Stimulated activated CD8-positive, alpha-beta memory T cell treated with anti-CD3 and anti-CD28 coated beads, Interleukin-12 subunit alpha, Interleukin-12 subunit beta, amount 100 ng/mL, for 24 hours (primary cell): ENCODE measurements around the gene SYK.

Experiments
- DNase-seq: peaks from one replicate; pipeline ENCODE4 v3.0.0-alpha.2; 2020; ENCODE audit errors: extremely low read depth

Gene SYK

DNA sequence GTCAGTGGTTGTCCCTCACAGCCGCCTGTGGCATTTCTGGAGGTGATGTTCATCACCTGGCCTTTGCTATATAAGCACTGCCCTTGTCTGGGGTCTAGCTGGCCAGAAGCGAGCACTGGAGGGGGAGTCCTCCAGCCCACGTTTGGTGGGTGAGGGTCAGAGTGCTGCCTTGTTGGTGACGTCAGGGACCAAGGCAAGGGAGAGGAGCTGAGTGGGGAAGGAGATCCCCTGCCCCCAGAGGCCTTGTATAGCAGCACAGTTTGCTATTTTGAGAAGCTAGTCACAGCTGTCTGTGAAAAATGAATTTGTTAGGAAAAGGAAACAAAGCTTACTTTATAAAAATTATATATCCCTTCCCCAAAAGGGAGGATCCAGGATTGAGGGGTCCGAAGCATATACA lies 49.8 kb downstream of the SYK start:
- DNase-seq: no peak

DNA sequence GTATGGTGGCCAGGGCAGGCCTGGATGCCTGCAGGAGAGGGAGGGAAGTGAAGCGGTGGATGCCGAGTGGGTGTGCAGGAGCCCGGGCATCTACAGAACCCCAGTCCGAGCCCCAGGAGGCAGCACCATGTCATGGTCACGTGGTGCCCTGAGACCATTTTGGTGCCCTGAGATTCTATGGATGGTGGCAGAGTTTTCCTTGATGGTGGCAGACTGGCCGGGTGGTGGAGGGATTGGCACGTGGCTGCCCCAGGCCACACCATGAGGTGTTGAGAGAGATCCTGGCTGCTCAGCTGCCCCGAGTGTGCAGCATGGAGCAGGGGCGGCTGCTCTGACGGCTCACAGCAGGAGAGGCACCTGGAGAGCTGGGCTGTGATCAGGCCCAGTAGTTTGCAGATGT lies 52.3 kb downstream of the SYK start:
- DNase-seq: no peak

DNA sequence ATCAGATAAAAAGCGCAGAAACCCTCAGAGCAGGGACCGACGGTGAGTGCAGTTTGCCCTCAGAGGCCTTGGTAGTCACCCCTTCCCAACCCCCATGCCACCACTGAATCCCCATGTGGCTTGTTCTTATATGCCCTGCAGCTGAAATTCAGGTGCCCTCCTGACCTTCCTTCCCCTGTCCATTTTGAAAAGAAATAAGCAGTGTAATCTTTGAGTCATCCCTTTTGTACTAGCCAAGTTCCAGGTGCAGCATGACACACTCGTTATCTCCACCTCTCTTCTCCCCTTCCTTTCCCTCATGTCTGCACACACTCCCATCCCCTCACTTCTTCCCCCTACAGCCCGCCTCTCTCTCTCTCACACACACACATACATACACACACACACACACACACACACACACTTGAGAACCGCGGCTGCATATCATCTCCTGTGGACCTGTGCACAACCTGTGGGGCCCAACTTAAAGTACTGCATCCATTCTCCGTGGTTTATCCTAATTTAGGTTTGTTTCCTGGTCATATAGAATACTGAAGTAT lies 53.1 kb downstream of the SYK start:
- no peak for DNase-seq

DNA sequence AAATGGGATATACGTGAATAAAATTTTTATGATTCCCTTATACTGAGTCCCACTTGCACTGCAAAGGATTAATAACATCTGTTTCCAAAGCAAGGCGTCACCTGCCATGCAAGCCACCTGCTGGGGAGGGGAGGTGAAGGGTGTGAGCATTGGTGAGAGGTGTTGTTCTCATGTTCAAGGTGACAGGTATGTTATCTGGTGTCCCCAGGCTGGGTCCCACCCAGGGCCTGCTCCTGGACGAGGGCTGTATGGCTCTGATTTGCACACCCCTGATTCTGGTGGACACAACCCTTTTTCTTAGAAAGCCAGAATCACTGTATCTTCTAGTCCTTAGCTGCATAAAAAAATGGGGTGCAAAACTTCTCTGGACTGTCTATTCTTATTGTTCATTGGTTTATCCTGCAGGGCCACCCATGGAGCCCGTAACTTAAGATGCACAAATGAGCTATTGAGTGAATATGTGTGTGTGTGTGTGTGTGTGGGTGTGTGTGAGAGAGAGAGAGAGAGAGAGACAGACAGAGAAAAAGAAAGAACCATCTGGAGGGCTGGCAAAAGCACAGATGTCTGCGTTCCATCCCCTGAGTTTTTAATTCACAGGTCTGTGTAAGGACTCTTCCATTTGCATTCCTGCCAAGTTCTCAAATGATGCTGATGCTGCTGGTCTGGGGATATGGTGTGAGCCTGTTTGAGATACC lies 53.7 kb downstream of the SYK start:
- no peak for DNase-seq

DNA sequence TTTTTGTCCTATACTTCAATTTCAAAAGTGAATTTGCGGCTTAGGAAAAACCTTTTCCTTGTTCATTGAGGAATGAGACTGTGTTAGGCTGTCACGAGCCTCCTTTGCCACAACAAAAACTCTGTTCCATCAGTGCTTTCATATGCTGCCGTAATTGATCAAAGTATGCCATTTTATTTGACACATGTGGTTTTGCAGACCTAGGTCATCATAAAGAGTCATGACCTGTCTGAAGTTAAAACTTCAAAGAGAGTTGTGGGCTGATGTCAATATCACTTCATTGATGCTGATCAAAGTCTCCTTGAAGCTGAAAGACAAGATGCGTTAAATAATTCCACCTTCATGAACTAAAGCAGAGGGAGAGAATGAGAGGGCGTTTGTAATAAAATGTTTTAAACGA lies 55.5 kb downstream of the SYK start:
- no peak for DNase-seq

DNA sequence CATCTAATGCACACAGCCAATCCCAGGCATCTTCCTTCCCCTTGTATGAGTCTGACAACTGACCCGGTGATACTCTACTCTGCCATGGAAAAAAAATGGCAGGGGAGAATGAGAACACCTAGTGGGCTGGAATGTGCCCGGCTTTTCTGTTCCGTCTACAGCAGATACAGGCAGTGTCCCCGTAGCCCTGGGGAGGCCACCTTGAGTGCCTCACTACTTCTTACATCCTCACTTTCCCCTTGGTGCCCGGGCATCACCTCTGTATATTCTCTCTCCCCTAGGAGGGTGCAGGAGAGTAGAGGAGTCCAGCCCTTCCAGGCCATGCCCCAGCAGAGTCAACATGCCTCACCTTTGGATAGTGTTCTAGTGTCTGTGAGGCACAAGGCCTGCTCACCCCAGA lies 56.2 kb downstream of the SYK start:
- DNase-seq: no peak

DNA sequence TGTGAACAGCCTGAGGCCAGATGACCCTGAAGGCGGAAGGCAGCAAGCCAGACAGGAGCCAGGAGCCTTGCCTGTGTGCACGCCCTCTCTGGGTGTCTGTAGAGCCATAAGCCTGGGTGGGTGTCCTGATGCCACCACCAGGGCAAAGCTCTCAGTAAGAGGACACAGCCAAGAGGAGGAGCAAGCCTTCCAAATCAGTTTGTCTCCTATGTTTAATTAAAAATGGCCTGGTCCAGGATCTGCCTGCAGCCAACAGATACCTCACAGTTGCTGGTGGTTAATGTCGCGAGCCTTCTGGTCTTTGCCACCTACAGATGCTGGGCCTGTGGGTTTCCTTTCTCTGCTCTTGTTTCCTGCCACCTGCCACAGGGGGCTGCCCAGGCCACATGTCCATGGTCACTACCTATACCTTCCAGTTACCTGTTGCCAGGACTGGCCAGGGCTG lies 56.9 kb downstream of the SYK start:
- no peak for DNase-seq

DNA sequence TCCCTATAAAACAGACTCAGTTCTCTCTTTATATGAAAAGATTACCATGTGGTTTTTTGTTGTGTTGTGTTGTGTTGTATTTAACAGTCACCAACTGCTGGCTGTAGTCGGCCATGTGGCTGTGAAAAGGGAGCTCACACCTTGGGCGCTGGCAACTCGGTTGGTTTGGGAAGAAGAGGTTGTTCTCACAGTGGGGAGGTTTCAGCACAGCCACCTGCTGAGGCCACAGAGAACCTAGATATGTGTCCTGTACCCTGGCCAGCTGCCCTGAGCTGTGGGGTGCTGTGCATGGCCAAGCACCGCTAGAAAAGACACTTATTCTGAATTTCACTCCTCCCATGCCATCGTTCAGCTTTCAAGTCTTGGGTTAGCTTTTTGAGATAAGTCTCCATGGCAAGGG lies 58.8 kb downstream of the SYK start:
- no peak for DNase-seq

DNA sequence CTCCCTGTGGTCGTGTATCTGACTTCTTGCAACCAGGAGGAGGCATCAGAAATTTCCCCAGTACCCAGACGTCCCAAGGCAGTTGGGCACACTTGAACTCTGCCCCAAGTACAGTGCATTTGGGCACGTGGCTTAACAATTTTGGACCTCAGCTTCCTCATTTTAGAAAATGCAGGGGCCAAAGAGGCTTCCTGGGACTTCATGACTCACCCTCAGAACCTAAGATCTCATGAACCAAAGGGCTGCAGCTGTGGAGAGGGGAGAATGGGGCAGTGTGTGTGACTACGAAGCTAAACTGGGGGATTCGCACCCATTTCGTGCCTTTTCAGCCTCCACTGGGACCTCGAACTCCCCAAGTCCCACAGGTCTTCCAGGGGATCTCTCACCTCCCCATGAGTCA lies 59.2 kb downstream of the SYK start:
- DNase-seq: no peak

DNA sequence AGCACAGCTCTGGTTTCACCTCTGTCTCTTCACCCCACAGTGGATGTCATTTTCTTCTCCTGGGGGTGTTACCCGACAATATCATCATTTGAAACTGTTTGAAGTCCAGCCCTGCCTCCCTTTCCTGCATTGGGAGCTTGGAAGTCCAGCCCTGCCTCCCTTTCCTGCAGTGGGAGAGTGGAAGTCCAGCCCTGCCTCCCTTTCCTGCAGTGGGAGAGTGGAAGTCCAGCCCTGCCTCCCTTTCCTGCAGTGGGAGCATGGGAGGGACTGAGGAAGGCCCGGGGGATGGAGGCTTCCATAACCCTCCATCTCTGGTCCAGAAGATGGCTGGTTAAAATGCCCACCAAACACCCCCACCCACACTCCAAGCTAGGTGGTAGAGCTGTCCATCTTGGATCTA lies 59.8 kb downstream of the SYK start:
- no peak for DNase-seq

DNA sequence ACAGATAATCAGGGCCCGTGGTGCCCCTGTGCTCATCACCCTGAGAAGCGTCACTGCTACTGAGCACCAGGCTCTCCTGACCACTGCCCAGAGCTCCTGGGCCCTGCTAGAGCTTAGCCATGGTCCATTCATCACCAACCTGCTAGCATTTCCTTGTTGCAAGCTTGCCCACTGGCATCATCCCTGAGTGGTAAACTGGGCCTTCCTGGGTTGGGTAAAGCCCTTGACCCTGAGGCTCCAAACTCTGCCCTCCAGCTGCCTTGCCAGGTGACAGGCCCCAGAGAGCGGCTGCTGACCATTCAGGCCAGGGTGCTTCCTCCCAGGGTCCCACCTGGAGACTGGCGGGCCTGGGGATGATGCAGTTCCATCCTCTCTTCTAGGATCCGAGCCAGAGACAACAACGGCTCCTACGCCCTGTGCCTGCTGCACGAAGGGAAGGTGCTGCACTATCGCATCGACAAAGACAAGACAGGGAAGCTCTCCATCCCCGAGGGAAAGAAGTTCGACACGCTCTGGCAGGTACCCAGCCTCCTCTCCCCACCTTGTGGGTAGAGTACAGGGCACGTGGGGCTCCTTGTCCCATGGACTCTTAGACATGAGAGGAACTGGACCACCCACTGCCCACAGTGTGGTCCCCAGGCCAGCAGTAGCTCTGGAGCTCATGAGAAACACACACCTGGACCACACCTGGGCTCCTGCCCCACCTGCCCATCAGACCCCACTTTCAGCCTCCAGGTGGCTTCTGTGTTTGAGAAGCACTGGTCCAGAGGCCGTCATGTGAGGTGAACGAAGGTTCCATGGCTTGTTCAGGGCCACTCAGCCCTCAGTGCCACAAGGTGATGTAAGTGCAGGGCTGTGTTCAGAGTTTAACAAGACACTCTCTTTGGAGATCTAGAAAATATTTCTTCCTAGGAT lies 60.5 kb downstream of the SYK start:
- DNase-seq: no peak

DNA sequence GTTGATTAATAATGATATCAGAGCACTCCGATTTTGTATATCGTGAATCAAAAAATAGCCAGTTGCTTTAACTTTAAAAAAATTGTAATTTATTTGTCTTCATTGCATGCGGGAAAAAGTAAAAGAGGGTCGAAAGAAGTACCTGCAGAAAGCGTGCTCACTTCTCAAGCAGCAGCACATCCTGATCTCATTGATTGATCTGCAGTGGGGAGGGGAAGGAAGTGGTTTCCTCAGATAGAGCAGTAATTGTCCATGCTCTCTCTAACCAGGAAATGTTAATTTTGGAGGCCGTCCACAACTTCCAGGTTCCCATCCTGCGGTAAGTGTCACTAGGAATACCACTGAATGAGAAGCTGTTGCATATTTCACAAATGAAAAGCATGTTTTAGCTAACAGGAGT lies 63.2 kb downstream of the SYK start:
- DNase-seq: no peak

DNA sequence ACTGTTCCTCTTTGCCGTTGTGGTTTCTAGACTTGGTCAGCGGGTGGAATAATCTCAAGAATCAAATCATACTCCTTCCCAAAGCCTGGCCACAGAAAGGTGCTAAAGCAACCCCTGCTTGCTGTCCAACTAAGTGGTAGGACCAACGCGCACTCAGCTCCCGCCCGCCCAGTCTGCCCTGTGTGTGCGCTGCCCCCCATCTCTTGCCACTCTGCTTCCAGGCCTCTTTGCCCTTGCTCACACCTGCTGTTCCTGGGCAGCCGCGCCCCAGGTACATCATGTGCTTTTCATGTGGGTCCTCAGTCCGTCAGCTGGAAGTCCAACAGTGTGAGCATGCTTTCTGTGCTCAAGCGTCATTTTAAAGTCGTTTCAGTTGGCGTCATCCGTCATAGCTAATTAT lies 65.5 kb downstream of the SYK start:
- DNase-seq: no peak

DNA sequence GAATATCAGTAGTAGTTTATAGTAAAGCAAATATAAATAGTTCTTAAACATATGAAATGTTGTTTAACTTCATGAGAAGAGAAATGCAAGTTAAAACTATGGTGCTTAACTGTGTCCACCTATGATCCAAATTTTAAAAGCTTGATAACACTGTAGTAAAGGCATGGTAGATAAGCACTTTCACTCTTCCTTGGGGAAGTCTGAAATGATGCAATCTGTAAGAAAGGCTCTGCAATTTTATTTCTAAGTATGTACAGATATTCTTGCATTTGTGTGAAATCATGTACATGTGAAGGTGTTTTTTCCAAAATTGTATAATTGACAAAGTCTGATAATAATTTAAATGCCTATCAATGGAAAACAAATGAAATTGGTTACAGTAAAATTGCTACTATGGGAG lies 66.9 kb downstream of the SYK start:
- DNase-seq: no peak

DNA sequence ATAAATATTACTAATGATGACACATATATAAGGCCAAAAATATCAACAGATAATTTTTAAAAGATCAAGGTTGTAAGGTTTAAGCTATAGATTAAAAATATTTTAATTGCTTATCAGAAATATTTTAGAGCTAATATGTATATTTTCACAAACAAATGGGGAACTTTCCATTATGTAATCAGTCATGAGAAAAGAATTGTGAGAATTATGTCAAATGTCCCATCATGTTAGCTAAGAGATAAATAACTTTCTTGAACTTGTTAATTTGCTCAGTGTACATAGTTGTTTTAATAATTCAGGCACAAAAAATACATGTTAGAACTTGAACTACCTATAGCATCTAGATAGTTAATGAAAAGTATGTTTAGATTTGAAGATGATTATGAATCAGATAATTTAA lies 67.7 kb downstream of the SYK start:
- DNase-seq: no peak

DNA sequence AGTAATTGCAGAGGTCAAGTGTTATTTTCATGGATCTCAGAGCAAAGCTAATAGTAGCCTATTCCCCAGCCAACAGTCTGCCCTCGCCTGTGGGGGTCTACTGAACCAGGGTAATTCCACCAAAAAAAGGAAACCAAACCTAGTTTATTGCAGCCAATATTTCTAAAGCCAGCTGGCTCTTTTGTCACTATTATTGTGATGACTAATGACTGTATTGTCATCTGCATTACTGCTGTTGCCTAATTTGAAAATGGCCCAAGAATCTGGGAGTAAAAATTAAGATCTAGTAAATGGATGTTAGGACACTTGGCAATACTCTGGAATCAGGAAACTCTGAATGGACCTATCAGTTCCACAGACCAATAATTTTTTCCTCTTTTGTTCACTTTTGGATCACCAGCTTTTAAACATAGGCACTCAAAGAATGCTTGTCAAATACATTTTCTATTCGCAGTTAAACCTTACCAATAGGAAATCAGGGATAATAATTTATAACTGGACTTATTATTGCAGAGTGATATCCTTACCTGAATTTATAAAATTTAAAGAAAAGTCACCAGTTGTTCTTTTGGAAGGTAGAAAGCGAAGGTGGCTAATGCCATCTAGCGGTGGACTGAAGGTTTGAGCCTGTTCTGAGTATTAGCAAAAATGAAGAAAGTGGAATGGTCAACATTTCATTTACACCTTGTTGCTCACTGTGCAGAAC lies 69.2 kb downstream of the SYK start:
- no peak for DNase-seq

DNA sequence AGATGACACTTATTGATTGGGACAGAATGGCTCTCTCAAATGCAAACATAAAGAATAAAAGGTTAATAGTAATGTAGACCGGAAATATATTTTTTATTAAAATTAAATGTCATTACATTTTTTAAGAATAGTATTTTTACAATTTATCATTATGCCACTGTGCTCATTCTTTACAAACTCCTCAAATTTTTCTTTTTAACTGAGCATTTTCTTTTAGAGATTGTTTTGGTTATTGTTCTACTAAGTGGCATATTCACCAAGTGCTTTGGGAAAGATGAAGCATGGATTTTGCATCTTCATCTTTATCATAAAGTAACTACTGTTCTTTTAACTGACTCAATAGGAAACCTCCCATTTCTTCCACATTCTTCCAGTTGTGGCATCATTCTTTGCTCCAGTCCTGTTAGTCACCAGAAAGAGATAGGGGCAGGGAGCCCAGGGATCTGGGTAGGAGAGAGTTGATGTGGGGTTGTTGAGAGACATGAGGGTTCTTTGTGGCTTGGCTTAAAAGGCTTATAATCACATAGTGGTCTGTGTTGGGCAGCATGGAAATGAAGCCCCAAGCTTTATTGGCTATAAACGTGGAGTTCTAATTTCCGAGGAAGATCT lies 69.8 kb downstream of the SYK start:
- no peak for DNase-seq

DNA sequence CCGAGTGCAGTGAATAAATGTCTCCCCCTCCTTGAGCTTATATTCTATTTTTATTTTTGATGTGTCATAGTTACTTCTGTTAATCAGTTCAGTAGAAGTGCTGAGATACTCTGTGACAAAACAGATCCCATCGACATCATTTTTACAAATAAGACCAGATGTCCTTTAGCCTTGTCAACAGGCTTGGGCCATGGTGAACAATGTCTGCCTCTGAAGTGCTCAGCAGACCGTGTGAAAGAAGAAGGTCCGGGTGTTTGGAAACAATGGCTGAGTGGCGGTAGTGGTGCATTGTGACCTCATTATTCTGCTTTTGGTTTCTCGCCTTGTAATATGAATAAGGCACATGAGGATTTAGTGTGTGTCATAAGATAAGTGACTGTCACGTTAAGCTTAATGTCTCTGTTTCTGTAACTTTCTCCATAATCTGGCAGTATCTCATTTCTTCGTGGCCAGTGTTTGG lies 71.2 kb downstream of the SYK start:
- no peak for DNase-seq

DNA sequence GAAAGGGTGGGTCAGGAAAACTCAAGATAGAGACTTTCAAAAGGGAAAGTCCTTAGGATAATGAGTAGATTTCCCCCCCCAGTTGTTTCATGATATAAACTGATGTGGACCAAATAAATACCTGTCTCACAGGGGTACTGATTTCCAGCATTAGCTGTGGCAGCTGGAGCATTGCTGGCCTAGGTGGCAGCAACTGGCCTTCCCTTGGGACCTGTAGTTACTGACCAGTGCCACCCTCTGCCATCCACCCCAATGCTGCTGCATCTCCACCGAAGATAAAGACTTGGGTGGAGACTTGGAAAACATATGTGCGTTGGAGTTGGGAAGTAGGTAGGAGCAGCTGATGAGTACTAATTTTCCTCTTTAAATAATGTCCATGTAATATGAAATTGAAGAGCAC lies 71.8 kb downstream of the SYK start:
- no peak for DNase-seq

DNA sequence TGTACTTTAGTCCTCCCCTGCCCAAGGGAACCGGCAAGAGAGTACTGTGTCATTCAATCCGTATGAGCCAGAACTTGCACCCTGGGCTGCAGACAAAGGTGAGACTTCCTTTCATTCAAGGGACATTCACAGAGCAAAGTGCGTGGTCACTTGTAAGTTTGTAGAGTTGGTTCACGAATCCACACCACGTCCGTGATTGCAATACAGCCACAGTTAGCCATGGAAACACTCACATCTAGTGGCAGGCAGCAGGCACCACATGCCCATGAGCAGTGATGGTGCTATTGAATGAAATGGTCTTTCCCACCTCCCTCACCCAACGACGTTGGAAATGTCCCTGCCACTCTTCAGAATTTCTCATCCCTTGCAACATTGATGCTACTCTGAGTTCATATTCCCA lies 72.6 kb downstream of the SYK start:
- no peak for DNase-seq

DNA sequence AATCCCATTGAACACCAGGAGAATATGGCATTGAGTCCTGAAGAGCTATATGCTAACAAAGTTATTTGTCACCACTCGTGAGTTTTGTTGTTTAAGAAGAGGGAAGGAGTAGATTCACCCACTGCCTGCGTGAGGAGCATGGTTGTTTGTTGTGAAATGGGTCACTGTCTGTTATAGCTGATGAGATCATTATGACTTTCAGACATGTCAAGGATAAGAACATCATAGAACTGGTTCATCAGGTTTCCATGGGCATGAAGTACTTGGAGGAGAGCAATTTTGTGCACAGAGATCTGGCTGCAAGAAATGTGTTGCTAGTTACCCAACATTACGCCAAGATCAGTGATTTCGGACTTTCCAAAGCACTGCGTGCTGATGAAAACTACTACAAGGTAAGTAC lies 76.9 kb downstream of the SYK start:
- no peak for DNase-seq

DNA sequence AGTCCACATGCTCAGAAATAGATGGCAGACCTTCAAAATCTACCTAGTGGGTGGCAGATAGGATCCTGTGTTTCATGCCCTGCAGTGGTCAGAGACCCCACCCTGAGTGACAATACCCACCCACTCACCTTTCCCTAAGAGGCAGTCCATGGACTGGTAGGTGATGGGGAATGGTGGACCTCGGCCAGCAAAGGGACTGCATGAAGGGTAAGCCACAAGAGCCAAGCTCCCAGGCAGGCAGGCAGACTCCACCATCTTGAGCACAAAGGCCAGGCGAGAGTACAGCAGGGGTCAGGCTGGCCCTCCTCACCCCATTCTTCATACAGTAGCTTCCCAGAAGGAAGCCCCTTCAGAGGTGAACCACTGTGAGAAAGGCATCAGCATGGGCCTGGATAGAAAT lies 78.4 kb downstream of the SYK start:
- DNase-seq: no peak
